ENCODE measurements around the gene LCTL. TPM values are rescaled to one million over a fixed set of nuclear protein-coding genes. Genes with fewer than 3 reads are reported as not detected.

The LCTL gene
- not detected for total RNA-seq

GRCh38 chr15:66565741-66566144 lies at the start of gene LCTL:
Gene LCTL (minus strand): TSS chr15:66565998. CDS start chr15:66565365, 633 bp downstream.

GRCh38 chr15:66504563-66505429 lies 61.0 kb downstream of the LCTL start, which contains the start of the genes RPL4 and ZWILCH:
Gene RPL4 (minus strand): TSS chr15:66504855. CDS start chr15:66504790, 65 bp downstream.
Gene ZWILCH (plus strand): TSS chr15:66505326. CDS start chr15:66505339, 13 bp downstream.

Small RNA genes within 50 kb of the gene (small RNA-seq; reads per million reads assigned to genes)
- not detected for gene RF01159 (ENCODE audit: low replicate concordance)
- gene SNORD16 (ENCODE audit: low replicate concordance) = not detected
- gene SNORD18A (ENCODE audit: low replicate concordance) = not detected
- gene SNORD18B (ENCODE audit: low replicate concordance) = not detected
- not detected for gene SNORD18C (ENCODE audit: low replicate concordance)

Other genes with a start within 250 kb of the LCTL start
- 16.9 TPM for gene TIPIN, start 209.3 kb downstream of the LCTL start, total RNA-seq
- gene MAP2K1, start 179.1 kb downstream of the LCTL start, total RNA-seq = 18.5 TPM
- gene SNAPC5, start 68.2 kb downstream of the LCTL start, total RNA-seq = 16.0 TPM
- 2,484 TPM for gene RPL4, start 61.1 kb downstream of the LCTL start, total RNA-seq
- 33.8 TPM for gene ZWILCH, start 60.7 kb downstream of the LCTL start, total RNA-seq
- gene SMAD6, start 136.2 kb upstream of the LCTL start, total RNA-seq = 2.5 TPM

All from parietal lobe (tissue), 2 donors.